HepG2 (cell line): ENCODE measurements around the gene ANKRD52. TPM values are rescaled to one million over a fixed set of nuclear protein-coding genes. Genes with fewer than 3 reads are reported as not detected.

Experiments
- AKAP8 ChIP-seq: sonication (generic); formaldehyde crosslinking; IDR thresholded peaks from 2 replicates; pipeline ENCODE4 v1.5.1; 2020; ENCODE audit warnings: mild to moderate bottlenecking, missing genetic modification reagents
- ATM ChIP-seq: fragments of 450-650 bp; IDR thresholded peaks from 2 replicates; pipeline ENCODE4 v1.7.1; 2017; ENCODE audit warnings: mild to moderate bottlenecking, borderline replicate concordance
- ETS1 ChIP-seq: sonication (generic); formaldehyde crosslinking; IDR thresholded peaks from 2 replicates; pipeline ENCODE4 v1.4.0; 2020; ENCODE audit warnings: missing genetic modification reagents
- HOXA9 ChIP-seq: sonication (generic); formaldehyde crosslinking; IDR thresholded peaks from 2 replicates; pipeline ENCODE4 v1.8.1; 2022; ENCODE audit warnings: missing genetic modification reagents, mild to moderate bottlenecking, moderate library complexity, borderline replicate concordance
- MAF1 ChIP-seq: sonication (generic); formaldehyde crosslinking; IDR thresholded peaks from 2 replicates; pipeline ENCODE4 v1.5.0; 2020; ENCODE audit warnings: missing genetic modification reagents, borderline replicate concordance
- NR2C2 ChIP-seq: sonication (generic); formaldehyde crosslinking; IDR thresholded peaks from 2 replicates; pipeline ENCODE4 v1.4.0; 2020; ENCODE audit warnings: missing genetic modification reagents, mild to moderate bottlenecking, moderate library complexity, borderline replicate concordance
- RFXANK ChIP-seq: IDR thresholded peaks from 2 replicates; pipeline ENCODE4 v1.6.1; 2016
- SALL1 ChIP-seq: sonication (generic); formaldehyde crosslinking; IDR thresholded peaks from 2 replicates; pipeline ENCODE4 v1.8.0; 2022; ENCODE audit warnings: mild to moderate bottlenecking, missing genetic modification reagents
- SRSF1 ChIP-seq: fragments of 200-400 bp; formaldehyde crosslinking; optimal IDR thresholded peaks from 2 replicates; pipeline ENCODE3; 2017; ENCODE audit warnings: mild to moderate bottlenecking, low read depth, low read length, moderate library complexity
- TAF1 ChIP-seq: sonication (generic); formaldehyde crosslinking; IDR thresholded peaks from 2 replicates; pipeline ENCODE4 v1.4.0; 2020; ENCODE audit warnings: missing genetic modification reagents
- ZC3H13 ChIP-seq: sonication (generic); formaldehyde crosslinking; IDR thresholded peaks from 2 replicates; pipeline ENCODE4 v1.8.1; 2023; ENCODE audit warnings: mild to moderate bottlenecking, missing genetic modification reagents, moderate library complexity
- ZFP36L1 ChIP-seq: sonication (generic); formaldehyde crosslinking; IDR thresholded peaks from 2 replicates; pipeline ENCODE4 v1.8.0; 2022; ENCODE audit warnings: mild to moderate bottlenecking, missing genetic modification reagents, moderate library complexity
- ZNF121 ChIP-seq: sonication (generic); formaldehyde crosslinking; IDR thresholded peaks from 2 replicates; pipeline ENCODE4 v1.5.0; 2020; ENCODE audit warnings: mild to moderate bottlenecking, missing genetic modification reagents
- ZNF180 ChIP-seq: sonication (generic); formaldehyde crosslinking; IDR thresholded peaks from 2 replicates; pipeline ENCODE4 v1.4.0; 2020; ENCODE audit warnings: low read depth, missing genetic modification reagents, borderline replicate concordance
- ZNF207 ChIP-seq: fragments of 450-650 bp; IDR thresholded peaks from 2 replicates; pipeline ENCODE4 v1.6.1; 2016; ENCODE audit warnings: antibody characterized with exemption, borderline replicate concordance
- ZNF235 ChIP-seq: sonication (generic); formaldehyde crosslinking; IDR thresholded peaks from 2 replicates; pipeline ENCODE4 v1.8.1; 2023; ENCODE audit warnings: mild to moderate bottlenecking, missing genetic modification reagents, borderline replicate concordance
- ZNF335 ChIP-seq: sonication (generic); formaldehyde crosslinking; IDR thresholded peaks from 2 replicates; pipeline ENCODE4 v1.4.0; 2020; ENCODE audit warnings: missing genetic modification reagents
- ZNF350 ChIP-seq: sonication (generic); formaldehyde crosslinking; IDR thresholded peaks from 2 replicates; pipeline ENCODE4 v1.4.0; 2020; ENCODE audit warnings: mild to moderate bottlenecking, low read depth, missing genetic modification reagents, borderline replicate concordance
- ZNF615 ChIP-seq: sonication (generic); formaldehyde crosslinking; IDR thresholded peaks from 2 replicates; pipeline ENCODE4 v1.5.0; 2020; ENCODE audit warnings: mild to moderate bottlenecking, missing genetic modification reagents, borderline replicate concordance
- ZNF629 ChIP-seq: sonication (generic); formaldehyde crosslinking; conservative IDR thresholded peaks from 2 replicates; pipeline ENCODE4 v1.5.0; 2020; ENCODE audit warnings: missing genetic modification reagents
- ZNF737 ChIP-seq: sonication (generic); formaldehyde crosslinking; IDR thresholded peaks from 2 replicates; pipeline ENCODE4 v1.5.0; 2020; ENCODE audit warnings: missing genetic modification reagents, mild to moderate bottlenecking, borderline replicate concordance
- ZNF749 ChIP-seq: sonication (generic); formaldehyde crosslinking; IDR thresholded peaks from 2 replicates; pipeline ENCODE4 v1.8.0; 2022; ENCODE audit warnings: mild to moderate bottlenecking, missing genetic modification reagents, moderate library complexity, borderline replicate concordance
- ZNF83 ChIP-seq: sonication (generic); formaldehyde crosslinking; IDR thresholded peaks from 2 replicates; pipeline ENCODE4 v1.4.0; 2020; ENCODE audit warnings: missing genetic modification reagents, mild to moderate bottlenecking, borderline replicate concordance
- polyA plus RNA-seq, 8 experiments: library from polyadenylated mRNA; depleted of rRNA in 3 of 8; stranded (reverse) in 7 of 8; unstranded in 1 of 8; fragments of >200 nt; fragmentation: Illumina TruSeq in 4 of 8; extraction: Trizol in 4 of 8; gene quantifications; 2 replicates each; pipeline versions ENCODE4 v1.2.1 to v1.2.3, GENCODE V29; 2011 to 2016; ENCODE audit warnings: low read depth in 4 of 8, missing spikeins in 1 of 8, mixed read lengths in 1 of 8; ENCODE audit not compliant: insufficient read depth in 1 of 8
- total RNA-seq, 5 experiments: library from RNA; depleted of rRNA; stranded (reverse); fragments of >200 nt; fragmentation: Illumina TruSeq; extraction: Trizol; gene quantifications; 2 replicates each; pipeline ENCODE4 v1.2.3, GENCODE V29; 2016; ENCODE audit warnings: low read depth in 1 of 5
- TF ChIP-seq, protein P1 (sequence below): sonication (generic); formaldehyde crosslinking; IDR thresholded peaks from 2 replicates; pipeline ENCODE4 v1.5.1; 2020; ENCODE audit warnings: mild to moderate bottlenecking, missing genetic modification reagents, borderline replicate concordance
- TF ChIP-seq, protein P2 (sequence below): IDR thresholded peaks from 2 replicates; pipeline ENCODE4 v1.6.1; 2012; ENCODE audit warnings: inconsistent platforms

Gene ANKRD52
- total and polyA plus RNA-seq, 2 of the 13 experiments (the other 11 are each of a cell fraction or from before 2014, with no cell fraction given): 7.8 to 9.2 TPM

DNA sequence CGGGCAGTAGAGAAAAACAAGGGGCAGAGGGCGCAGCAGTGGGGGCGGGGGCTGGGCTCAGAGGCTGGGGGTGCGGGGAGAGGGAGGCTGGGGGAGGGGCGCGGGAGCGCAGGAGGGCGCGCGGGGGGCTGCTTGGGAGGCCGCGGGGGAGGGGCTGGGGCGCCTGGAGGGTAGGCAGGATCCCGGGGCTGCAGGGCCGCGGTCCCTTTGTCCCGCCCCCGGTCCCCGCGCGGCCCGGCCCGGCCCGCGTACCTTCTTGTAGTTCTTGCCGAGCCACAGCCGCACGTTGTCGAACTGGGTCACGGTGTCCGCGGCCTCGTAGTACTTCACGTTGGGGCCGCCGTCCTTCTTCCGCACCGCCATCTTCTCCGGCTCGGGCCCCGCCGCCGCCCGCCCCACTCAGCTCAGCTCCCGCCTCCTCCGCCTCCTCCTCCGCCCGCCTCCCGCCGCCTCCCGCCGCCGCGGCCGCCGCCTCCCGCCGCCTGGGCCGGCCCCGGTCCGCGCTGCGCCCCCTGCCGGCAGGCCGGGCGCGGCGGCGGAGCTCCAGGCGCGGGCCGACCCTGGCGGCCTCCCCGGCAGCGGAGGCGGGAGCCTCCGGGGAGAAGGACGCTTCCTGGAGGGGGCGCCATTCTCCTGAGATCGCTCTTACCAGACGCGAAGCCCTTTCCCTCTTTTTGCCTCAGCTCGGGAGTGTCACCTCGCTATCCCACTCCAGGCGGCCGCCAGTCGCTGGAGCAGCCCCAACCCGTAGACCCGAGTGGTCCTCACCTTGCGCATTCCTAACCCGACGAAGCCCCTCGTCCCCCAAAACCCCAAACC is 68.9 kb downstream of the ANKRD52 start, which contains the start of gene SMARCC2 (continued):
- TF ChIP-seq ETS1 (CRISPR knock-in tag) (no peak), ZNF615 (CRISPR knock-in tag) (no peak), NR2C2 (CRISPR knock-in tag) (no peak), ZNF207 (no peak), ZFP36L1 (CRISPR knock-in tag) (no peak), ATM (no peak), AKAP8 (CRISPR knock-in tag) (no peak), SRSF1 (no peak), ZNF350 (CRISPR knock-in tag) (no peak), ZNF737 (no peak), ZNF629 (CRISPR knock-in tag) (no peak), ZNF335 (CRISPR knock-in tag) (no peak), ZNF121 (CRISPR knock-in tag) (no peak), ZC3H13 (CRISPR knock-in tag) (no peak), TAF1 (CRISPR knock-in tag) (peak; percentile 55; the same call in 1 of the 2 replicates), RFXANK (CRISPR knock-in tag) (no peak), ZNF180 (no peak), ZNF749 (CRISPR knock-in tag) (no peak), MAF1 (CRISPR knock-in tag) (no peak), HOXA9 (CRISPR knock-in tag) (no peak), SALL1 (CRISPR knock-in tag) (peak; percentile 38; the same call in 1 of the 2 replicates), ZNF235 (CRISPR knock-in tag) (no peak), ZNF83 (CRISPR knock-in tag) (no peak)
- TF ChIP-seq, protein P1, sequence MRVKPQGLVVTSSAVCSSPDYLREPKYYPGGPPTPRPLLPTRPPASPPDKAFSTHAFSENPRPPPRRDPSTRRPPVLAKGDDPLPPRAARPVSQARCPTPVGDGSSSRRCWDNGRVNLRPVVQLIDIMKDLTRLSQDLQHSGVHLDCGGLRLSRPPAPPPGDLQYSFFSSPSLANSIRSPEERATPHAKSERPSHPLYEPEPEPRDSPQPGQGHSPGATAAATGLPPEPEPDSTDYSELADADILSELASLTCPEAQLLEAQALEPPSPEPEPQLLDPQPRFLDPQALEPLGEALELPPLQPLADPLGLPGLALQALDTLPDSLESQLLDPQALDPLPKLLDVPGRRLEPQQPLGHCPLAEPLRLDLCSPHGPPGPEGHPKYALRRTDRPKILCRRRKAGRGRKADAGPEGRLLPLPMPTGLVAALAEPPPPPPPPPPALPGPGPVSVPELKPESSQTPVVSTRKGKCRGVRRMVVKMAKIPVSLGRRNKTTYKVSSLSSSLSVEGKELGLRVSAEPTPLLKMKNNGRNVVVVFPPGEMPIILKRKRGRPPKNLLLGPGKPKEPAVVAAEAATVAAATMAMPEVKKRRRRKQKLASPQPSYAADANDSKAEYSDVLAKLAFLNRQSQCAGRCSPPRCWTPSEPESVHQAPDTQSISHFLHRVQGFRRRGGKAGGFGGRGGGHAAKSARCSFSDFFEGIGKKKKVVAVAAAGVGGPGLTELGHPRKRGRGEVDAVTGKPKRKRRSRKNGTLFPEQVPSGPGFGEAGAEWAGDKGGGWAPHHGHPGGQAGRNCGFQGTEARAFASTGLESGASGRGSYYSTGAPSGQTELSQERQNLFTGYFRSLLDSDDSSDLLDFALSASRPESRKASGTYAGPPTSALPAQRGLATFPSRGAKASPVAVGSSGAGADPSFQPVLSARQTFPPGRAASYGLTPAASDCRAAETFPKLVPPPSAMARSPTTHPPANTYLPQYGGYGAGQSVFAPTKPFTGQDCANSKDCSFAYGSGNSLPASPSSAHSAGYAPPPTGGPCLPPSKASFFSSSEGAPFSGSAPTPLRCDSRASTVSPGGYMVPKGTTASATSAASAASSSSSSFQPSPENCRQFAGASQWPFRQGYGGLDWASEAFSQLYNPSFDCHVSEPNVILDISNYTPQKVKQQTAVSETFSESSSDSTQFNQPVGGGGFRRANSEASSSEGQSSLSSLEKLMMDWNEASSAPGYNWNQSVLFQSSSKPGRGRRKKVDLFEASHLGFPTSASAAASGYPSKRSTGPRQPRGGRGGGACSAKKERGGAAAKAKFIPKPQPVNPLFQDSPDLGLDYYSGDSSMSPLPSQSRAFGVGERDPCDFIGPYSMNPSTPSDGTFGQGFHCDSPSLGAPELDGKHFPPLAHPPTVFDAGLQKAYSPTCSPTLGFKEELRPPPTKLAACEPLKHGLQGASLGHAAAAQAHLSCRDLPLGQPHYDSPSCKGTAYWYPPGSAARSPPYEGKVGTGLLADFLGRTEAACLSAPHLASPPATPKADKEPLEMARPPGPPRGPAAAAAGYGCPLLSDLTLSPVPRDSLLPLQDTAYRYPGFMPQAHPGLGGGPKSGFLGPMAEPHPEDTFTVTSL: no peak
- TF ChIP-seq, protein P2, sequence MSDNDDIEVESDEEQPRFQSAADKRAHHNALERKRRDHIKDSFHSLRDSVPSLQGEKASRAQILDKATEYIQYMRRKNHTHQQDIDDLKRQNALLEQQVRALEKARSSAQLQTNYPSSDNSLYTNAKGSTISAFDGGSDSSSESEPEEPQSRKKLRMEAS: peak; percentile 74
